ENCODE data around the gene ZDHHC14.
"Not testable (repeated sequence)": the region's sequence is repeated elsewhere in the genome, so short reads cannot be mapped to it uniquely, and the experiment has no call there.

ZDHHC14 gene

DNA sequence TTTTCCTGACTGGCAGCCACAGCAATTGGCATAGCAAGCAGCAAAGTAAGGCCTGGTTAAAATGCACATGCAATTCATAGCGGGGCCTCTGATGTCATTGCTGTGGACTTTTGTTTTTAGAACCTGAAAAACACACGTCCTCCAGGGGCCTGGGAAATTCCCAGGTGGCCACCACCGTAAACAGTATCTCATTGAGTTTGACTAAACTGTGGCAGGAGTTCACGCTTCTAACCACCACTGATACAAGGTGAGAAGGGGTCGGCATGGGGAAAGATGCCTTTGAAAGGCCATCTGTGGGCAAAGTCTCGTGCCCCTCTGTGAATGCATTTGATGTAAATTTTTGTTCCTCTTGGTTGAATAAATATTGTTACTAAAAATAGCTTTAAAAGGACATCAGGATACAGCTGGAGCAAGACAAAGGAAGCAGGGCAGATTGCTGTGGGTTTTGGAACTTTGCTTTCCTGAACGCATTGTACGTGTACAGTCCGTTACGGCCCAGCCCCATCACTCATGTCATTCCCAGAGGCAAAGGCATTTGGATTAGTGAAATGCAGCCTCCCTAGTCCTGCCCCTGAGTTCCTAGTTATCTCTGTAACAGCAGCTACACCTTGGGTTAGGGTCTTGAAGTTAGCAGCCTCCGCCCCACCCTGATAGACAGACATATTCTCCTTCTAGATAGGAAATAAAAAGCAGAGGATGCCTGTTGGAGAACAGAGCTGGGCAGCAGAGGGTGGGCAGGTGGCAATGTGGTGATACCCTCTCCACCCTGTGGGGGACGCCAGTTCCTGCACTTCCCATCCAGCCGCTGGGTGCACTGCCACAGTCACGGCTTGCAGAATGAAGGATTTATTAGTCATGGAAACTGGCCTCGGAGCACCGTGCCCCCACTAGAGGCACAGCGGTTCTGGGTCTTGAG is 80.3 kb downstream of the ZDHHC14 start:
- ATAC-seq, result no peak; the same call in 2 of the 3 replicates
- TF ChIP-seq ARNTL (CRISPR knock-in tag; IDR thresholded peaks at IDR 0.05; ENCODE audit: borderline replicate concordance, low read depth) (no peak), TCF4 (CRISPR knock-in tag; IDR thresholded peaks at IDR 0.05; ENCODE audit: borderline replicate concordance) (no peak), ZFP3 (CRISPR knock-in tag; IDR thresholded peaks at IDR 0.05) (no peak), CSDC2 (CRISPR knock-in tag; IDR thresholded peaks at IDR 0.05) (no peak), GLIS3 (CRISPR knock-in tag; IDR thresholded peaks at IDR 0.05) (no peak), ZFP30 (CRISPR knock-in tag; IDR thresholded peaks at IDR 0.05) (no peak)
- TF ChIP-seq, protein P1, sequence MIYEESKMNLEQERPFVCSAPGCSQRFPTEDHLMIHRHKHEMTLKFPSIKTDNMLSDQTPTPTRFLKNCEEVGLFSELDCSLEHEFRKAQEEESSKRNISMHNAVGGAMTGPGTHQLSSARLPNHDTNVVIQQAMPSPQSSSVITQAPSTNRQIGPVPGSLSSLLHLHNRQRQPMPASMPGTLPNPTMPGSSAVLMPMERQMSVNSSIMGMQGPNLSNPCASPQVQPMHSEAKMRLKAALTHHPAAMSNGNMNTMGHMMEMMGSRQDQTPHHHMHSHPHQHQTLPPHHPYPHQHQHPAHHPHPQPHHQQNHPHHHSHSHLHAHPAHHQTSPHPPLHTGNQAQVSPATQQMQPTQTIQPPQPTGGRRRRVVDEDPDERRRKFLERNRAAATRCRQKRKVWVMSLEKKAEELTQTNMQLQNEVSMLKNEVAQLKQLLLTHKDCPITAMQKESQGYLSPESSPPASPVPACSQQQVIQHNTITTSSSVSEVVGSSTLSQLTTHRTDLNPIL (CRISPR knock-in tag; IDR thresholded peaks at IDR 0.05; ENCODE audit: low read depth), result no peak

DNA sequence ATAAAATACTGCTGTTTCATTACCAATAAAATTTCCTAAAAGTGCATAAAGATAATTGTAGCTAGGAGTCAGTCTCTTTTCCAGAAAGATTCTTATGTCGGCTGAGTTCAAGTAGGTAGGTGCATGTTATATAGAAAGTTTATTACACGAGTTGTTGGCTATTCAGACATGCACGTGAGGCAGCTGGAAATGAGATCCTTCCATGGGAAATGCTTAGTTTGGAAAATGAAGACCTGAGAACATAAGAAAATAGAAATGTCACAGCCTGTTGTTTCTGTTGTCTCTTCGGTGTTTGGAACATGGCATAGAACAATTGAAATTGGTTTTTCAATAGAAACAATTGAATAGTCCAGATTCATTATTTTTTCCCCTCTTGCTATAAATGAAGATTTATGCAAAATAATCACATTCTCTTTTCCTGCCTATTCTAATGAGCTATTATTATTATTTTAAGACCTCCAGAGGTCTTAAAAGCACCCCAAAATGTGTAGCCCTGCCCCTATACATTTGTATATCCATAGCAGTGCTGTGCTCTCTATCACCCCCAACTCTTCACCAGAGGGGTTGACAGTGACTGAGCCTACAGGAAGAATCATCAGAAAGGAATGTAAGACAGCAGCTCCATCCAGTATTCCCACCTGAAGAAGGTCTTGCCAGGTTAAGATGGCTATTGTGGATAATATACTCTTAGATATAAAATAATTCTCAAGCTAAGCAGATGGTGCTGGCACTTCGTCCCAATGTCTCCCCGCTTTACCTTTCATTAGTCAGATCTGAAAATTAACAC is 82.2 kb downstream of the ZDHHC14 start:
- TF ChIP-seq, protein P1 (CRISPR knock-in tag; IDR thresholded peaks at IDR 0.05; ENCODE audit: low read depth), result no peak
- TF ChIP-seq ZNF8 (CRISPR knock-in tag; IDR thresholded peaks at IDR 0.05) (no peak), BACH2 (CRISPR knock-in tag; IDR thresholded peaks at IDR 0.05; ENCODE audit: borderline replicate concordance) (no peak), SNAI2 (CRISPR knock-in tag; IDR thresholded peaks at IDR 0.05) (no peak), TOX (CRISPR knock-in tag; IDR thresholded peaks at IDR 0.05; ENCODE audit: borderline replicate concordance) (no peak), ZNF70 (CRISPR knock-in tag; IDR thresholded peaks at IDR 0.05) (no peak), ZC3H10 (CRISPR knock-in tag; IDR thresholded peaks at IDR 0.05) (no peak), ARNTL (CRISPR knock-in tag; IDR thresholded peaks at IDR 0.05; ENCODE audit: borderline replicate concordance, low read depth) (no peak), PPARA (CRISPR knock-in tag; IDR thresholded peaks at IDR 0.05; ENCODE audit: borderline replicate concordance) (no peak), ZNF565 (CRISPR knock-in tag; conservative IDR thresholded peaks at IDR 0.05; ENCODE audit: low read depth) (no peak), OSR1 (CRISPR knock-in tag; IDR thresholded peaks at IDR 0.05) (no peak), ESRRG (CRISPR knock-in tag; IDR thresholded peaks at IDR 0.05) (no peak), TCF4 (CRISPR knock-in tag; IDR thresholded peaks at IDR 0.05; ENCODE audit: borderline replicate concordance) (no peak)
- TF ChIP-seq, protein P2, sequence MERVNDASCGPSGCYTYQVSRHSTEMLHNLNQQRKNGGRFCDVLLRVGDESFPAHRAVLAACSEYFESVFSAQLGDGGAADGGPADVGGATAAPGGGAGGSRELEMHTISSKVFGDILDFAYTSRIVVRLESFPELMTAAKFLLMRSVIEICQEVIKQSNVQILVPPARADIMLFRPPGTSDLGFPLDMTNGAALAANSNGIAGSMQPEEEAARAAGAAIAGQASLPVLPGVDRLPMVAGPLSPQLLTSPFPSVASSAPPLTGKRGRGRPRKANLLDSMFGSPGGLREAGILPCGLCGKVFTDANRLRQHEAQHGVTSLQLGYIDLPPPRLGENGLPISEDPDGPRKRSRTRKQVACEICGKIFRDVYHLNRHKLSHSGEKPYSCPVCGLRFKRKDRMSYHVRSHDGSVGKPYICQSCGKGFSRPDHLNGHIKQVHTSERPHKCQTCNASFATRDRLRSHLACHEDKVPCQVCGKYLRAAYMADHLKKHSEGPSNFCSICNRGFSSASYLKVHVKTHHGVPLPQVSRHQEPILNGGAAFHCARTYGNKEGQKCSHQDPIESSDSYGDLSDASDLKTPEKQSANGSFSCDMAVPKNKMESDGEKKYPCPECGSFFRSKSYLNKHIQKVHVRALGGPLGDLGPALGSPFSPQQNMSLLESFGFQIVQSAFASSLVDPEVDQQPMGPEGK (CRISPR knock-in tag; IDR thresholded peaks at IDR 0.05; ENCODE audit: borderline replicate concordance), result no peak
- TF ChIP-seq, protein P3, sequence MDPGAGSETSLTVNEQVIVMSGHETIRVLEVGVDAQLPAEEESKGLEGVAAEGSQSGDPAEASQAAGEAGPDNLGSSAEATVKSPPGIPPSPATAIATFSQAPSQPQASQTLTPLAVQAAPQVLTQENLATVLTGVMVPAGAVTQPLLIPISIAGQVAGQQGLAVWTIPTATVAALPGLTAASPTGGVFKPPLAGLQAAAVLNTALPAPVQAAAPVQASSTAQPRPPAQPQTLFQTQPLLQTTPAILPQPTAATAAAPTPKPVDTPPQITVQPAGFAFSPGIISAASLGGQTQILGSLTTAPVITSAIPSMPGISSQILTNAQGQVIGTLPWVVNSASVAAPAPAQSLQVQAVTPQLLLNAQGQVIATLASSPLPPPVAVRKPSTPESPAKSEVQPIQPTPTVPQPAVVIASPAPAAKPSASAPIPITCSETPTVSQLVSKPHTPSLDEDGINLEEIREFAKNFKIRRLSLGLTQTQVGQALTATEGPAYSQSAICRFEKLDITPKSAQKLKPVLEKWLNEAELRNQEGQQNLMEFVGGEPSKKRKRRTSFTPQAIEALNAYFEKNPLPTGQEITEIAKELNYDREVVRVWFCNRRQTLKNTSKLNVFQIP (CRISPR knock-in tag; IDR thresholded peaks at IDR 0.05; ENCODE audit: borderline replicate concordance, low read depth), result no peak
- TF ChIP-seq, protein P4, sequence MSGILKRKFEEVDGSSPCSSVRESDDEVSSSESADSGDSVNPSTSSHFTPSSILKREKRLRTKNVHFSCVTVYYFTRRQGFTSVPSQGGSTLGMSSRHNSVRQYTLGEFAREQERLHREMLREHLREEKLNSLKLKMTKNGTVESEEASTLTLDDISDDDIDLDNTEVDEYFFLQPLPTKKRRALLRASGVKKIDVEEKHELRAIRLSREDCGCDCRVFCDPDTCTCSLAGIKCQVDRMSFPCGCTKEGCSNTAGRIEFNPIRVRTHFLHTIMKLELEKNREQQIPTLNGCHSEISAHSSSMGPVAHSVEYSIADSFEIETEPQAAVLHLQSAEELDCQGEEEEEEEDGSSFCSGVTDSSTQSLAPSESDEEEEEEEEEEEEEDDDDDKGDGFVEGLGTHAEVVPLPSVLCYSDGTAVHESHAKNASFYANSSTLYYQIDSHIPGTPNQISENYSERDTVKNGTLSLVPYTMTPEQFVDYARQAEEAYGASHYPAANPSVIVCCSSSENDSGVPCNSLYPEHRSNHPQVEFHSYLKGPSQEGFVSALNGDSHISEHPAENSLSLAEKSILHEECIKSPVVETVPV (CRISPR knock-in tag; IDR thresholded peaks at IDR 0.05), result no peak
- no peak for ATAC-seq

DNA sequence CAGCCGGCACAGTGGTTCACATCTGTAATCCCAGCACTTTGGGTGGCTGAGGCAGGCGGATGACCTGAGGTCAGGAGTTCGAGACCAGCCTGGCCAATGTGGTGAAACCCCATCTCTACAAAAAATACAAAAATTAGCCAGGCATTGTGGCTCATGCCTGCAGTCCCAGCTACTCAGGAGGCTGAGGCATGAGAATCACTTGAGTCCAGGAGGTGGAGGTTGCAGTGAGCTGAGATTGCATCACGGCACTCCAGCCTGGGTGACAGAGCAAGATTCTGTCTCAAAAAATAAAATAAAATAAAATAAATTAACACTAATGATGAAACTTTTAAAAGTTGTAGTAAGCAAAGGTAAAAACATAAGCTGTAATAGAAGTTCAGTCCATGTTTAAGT is 82.7 kb downstream of the ZDHHC14 start:
- not testable (repeated sequence) for ATAC-seq

All from SK-N-SH treated with all-trans-retinoic acid at 6 μM for 48 hours (cell line).